ENCODE measurements around the gene CCDC92.

CCDC92 gene

DNA sequence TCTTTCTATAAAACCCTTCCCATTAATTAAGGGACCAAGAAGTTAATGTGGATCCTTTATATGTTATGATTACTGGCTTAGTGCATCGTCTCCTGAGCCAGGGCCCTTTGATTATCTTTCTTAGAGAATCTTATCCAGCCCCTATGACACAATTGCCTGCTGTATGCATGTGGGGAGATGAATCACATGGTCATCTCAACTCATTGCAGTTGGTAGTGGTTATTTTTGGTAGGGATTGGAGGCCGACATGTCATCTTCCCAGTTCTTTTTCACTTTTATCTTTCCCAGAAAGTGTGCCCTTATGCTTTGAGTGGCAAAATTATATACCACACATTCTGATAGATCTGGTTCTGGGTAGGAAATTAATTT, 26.3 kb upstream of the CCDC92 start:
- TF ChIP-seq, protein P1, sequence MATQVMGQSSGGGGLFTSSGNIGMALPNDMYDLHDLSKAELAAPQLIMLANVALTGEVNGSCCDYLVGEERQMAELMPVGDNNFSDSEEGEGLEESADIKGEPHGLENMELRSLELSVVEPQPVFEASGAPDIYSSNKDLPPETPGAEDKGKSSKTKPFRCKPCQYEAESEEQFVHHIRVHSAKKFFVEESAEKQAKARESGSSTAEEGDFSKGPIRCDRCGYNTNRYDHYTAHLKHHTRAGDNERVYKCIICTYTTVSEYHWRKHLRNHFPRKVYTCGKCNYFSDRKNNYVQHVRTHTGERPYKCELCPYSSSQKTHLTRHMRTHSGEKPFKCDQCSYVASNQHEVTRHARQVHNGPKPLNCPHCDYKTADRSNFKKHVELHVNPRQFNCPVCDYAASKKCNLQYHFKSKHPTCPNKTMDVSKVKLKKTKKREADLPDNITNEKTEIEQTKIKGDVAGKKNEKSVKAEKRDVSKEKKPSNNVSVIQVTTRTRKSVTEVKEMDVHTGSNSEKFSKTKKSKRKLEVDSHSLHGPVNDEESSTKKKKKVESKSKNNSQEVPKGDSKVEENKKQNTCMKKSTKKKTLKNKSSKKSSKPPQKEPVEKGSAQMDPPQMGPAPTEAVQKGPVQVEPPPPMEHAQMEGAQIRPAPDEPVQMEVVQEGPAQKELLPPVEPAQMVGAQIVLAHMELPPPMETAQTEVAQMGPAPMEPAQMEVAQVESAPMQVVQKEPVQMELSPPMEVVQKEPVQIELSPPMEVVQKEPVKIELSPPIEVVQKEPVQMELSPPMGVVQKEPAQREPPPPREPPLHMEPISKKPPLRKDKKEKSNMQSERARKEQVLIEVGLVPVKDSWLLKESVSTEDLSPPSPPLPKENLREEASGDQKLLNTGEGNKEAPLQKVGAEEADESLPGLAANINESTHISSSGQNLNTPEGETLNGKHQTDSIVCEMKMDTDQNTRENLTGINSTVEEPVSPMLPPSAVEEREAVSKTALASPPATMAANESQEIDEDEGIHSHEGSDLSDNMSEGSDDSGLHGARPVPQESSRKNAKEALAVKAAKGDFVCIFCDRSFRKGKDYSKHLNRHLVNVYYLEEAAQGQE (IDR thresholded peaks at IDR 0.05; ENCODE audit: insufficient read depth in 1 of 2, low read depth in 2 of 2, low read length in 2 of 2), result no peak
- TF ChIP-seq FOXP2 (optimal IDR thresholded peaks at IDR 0.05; ENCODE audit: borderline replicate concordance, extremely low read depth, extremely low read length, insufficient read depth) (no peak), POLR2AphosphoS5 (IDR thresholded peaks at IDR 0.05; ENCODE audit: low read depth, low read length) (no peak), SIN3A (IDR thresholded peaks at IDR 0.05; ENCODE audit: borderline replicate concordance, insufficient read depth, low read length) (no peak), TAF1 (IDR thresholded peaks at IDR 0.05; ENCODE audit: borderline replicate concordance, insufficient read depth, low read length) (no peak)

DNA sequence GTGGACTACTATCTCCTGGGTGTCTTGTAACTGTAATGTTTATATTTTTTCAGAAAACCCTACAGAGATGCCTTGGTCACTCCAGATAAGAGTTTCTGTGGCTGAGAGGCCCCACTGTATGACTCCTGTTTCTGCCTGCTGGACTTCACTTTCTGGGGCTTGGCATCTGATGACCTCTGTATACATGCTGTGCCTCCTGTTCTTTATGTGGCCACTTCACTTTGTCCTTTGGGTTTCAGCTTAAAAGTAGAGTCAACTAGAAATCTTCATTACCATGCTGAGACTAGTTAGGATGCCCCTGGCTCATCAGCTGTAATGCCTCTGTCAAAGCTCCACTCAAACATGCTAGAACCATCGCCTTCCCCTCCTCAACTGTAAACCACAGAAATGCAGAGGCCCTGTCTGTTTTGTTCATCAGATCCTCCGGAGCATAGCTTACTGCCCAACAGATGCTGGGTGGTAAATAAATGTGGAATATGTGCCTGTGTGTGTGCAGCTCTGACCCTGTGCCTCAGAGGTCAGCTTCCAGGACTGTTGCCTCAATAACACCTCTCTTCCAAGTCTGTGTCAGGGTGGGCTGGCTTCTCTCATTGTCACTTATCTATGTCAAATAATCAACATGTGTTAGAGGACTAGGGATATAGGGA, 25.8 kb upstream of the CCDC92 start:
- no peak for TF ChIP-seq TAF1 (IDR thresholded peaks at IDR 0.05; ENCODE audit: borderline replicate concordance, insufficient read depth, low read length)
- TF ChIP-seq POLR2AphosphoS5 (IDR thresholded peaks at IDR 0.05; ENCODE audit: low read depth, low read length), result no peak
- no peak for TF ChIP-seq SIN3A (IDR thresholded peaks at IDR 0.05; ENCODE audit: borderline replicate concordance, insufficient read depth, low read length)
- TF ChIP-seq, protein P1 (IDR thresholded peaks at IDR 0.05; ENCODE audit: insufficient read depth in 1 of 2, low read depth in 2 of 2, low read length in 2 of 2), result no peak
- no peak for TF ChIP-seq FOXP2 (optimal IDR thresholded peaks at IDR 0.05; ENCODE audit: borderline replicate concordance, extremely low read depth, extremely low read length, insufficient read depth)

DNA sequence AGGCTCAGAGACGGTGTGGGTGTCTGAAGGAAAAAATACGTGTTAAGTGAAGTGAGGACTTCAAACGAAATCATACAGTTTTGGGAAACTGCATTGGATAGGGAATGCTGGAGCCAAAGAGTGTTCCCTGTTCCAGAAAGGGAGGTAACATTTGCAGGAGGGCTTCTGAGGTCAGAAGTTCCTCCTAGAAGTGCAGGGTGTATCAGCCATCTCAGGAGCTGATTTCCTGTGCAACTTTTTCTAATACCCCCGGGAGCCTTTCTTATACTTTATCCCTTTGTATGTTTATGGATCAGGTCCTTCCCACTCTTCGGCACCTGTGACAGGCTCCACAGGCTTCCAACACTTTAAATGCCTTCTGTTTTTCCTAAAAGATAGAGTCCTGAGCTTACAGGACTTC, 25.3 kb upstream of the CCDC92 start:
- TF ChIP-seq POLR2AphosphoS5 (IDR thresholded peaks at IDR 0.05; ENCODE audit: low read depth, low read length) (no peak), SIN3A (IDR thresholded peaks at IDR 0.05; ENCODE audit: borderline replicate concordance, insufficient read depth, low read length) (no peak), TAF1 (IDR thresholded peaks at IDR 0.05; ENCODE audit: borderline replicate concordance, insufficient read depth, low read length) (no peak), FOXP2 (optimal IDR thresholded peaks at IDR 0.05; ENCODE audit: borderline replicate concordance, extremely low read depth, extremely low read length, insufficient read depth) (no peak)
- TF ChIP-seq, protein P1 (IDR thresholded peaks at IDR 0.05; ENCODE audit: insufficient read depth in 1 of 2, low read depth in 2 of 2, low read length in 2 of 2), result no peak

DNA sequence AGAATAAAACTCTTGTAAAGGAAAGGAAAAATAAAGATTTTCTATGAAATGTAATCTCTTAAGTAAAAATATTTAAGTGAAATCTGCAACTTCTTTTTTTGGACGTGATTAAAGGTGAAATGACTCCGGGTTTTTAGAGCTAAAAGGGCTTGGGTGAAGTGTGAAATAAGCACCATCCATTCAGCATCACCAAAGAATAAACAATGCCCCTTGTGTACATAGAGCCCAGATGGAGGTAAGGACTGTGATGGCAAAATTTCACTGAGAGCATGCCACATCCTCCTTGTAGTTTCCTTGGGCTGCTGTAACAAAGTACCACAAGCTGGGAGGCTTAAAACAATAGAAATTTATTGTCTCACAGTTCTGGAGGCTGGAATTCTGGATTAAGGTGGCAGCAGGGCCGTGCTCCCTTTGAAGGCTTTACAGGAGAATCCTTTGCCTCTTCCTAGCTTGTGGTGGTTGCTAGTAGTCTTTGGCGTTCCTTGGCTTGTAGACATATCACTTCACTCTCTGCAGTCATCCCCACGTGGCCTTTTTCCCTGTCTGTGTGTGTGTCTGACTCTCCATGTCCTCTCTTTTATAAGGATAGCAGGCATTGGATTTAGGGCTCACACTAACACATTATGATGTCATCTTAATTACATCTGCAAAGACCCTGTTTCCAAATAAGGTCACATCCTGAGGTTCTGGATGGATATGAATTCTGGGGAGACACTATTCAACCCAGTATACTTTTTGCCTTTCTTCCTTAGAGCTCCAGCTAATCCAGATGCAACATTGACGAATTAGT, 24.6 kb upstream of the CCDC92 start:
- TF ChIP-seq, protein P1 (IDR thresholded peaks at IDR 0.05; ENCODE audit: insufficient read depth in 1 of 2, low read depth in 2 of 2, low read length in 2 of 2), result no peak
- no peak for TF ChIP-seq FOXP2 (optimal IDR thresholded peaks at IDR 0.05; ENCODE audit: borderline replicate concordance, extremely low read depth, extremely low read length, insufficient read depth)
- TF ChIP-seq TAF1 (IDR thresholded peaks at IDR 0.05; ENCODE audit: borderline replicate concordance, insufficient read depth, low read length), result no peak
- TF ChIP-seq POLR2AphosphoS5 (IDR thresholded peaks at IDR 0.05; ENCODE audit: low read depth, low read length), result no peak
- TF ChIP-seq SIN3A (IDR thresholded peaks at IDR 0.05; ENCODE audit: borderline replicate concordance, insufficient read depth, low read length), result no peak

Data from PFSK-1 (cell line).